Activated CD4-positive, alpha-beta T cell treated with anti-CD3 and anti-CD28 coated beads, Interleukin-2, Interleukin-6, amounts not matched to agents 100 ng/mL and 50 ng/mL, durations not matched to agents 16 hours and 8 hours (primary cell): ENCODE data around the gene TUBA4A.

Experiments
- DNase-seq: peaks from one replicate; pipeline ENCODE4 v3.0.0-alpha.2; 2020

The TUBA4A gene

DNA sequence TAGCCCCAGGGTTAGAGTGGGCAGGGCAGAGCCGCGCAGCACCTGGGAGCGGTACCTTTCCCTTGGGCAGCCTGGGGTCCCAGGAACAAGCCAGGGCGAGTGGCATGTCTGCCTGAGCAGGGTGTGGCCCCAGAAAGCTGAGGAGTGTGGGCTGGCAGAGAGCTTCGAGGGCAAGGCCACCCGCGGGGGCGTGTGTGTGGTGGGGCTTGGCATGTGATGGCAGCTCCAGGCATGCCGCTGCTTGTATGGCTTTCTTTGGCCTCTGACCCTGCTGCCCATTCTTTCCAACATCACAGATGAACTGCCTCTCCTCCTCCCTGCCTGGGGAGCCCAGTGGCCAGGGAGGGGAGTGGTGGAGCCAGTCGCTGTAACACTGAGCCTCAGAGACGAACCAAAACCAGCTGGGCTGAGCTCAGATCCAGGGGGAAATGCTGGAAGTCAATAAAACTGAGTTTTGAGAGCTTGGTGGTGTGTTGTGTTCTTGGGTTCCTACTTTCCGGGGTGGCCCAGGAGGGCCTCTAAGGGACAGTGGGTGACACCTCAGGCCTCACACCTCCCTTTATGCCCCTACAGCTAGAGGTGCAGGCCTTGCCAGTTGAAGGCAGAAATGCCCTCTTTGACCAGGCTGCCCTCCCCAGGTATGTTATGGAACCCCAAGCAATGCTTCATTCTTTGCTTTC is 32.9 kb upstream of the TUBA4A start:
- no peak for DNase-seq

DNA sequence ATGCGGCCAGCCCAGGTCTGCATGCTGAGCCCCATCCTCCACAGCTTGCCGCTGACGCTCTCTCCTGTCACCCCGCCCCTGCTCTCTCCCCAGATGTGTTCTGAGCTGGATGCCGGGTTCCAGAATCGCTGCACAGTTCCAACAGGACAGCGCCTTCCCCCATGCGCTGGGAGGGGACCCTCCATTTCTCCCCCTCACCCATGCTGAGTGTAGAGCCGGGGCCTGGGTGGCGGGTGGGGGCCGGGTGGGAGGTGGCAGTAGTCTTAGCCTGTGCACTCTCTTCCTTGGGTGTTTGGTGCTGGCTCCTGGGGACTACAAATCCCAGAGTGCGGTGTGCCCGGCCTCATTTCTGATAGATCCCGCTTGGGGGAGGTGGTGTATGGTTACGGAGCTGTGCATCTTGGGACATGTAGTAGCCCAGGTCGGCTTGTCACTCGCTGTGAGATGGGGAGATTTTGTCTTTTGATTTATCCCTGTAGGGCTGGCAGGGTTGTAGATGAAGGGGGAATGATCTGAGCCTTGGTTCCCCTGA is 32.2 kb upstream of the TUBA4A start:
- DNase-seq, result no peak

DNA sequence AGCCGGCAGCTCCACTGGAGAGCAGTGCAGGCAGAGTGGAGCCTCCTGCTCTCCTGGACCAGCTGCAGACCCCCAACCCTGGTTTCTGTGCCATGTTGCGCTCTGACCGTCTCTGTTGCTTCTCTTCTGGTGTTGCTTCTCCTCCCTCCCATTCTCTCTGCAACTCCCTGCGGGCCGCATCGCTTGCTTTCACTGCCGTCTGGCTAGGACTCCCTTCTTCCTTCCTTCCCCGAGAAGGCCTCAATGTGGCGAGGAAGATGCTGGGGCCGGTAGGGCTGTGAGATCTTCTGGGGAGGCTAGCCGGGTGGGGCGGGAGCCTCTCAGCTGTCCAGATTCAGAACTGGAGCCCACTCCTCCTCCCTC is 31.6 kb upstream of the TUBA4A start:
- no peak for DNase-seq

DNA sequence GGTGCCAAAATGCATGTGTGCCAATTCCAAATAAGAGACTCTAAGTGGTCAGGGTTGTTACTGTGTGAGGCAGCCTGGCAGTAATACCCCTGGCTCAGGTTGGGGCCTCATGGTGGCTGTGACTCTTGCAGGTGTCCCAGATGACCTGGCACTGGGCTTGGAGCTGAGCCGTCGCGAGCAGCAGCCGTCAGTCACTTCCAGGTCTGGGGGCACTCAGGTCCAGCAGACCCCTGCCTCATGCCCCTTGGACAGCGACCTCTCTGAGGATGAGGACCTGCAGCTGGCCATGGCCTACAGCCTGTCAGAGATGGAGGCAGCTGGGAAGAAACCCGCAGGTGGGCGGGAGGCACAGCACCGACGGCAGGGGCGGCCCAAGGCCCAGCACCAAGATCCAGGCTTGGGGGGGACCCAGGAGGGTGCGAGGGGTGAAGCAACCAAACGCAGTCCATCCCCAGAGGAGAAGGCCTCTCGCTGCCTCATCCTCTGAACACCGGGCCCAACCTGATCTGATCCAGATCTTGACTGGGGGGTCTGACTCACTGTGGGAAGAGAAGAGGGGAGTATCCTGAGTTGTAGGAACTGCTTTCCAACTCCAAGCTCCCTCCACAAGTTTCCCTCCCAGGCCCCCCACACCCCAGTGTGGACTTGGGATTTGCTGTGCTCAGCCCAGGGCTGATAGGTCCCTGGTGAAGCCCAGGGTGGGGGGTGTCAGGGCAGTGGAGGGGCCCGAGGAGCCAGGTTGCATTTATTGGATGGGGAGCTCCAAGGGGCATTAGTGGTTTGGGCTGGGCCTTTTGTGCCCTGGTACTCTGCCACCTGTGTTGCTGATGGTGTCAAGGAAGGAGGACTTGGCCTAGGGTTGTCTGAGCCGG is 31.0 kb upstream of the TUBA4A start:
- no peak for DNase-seq

DNA sequence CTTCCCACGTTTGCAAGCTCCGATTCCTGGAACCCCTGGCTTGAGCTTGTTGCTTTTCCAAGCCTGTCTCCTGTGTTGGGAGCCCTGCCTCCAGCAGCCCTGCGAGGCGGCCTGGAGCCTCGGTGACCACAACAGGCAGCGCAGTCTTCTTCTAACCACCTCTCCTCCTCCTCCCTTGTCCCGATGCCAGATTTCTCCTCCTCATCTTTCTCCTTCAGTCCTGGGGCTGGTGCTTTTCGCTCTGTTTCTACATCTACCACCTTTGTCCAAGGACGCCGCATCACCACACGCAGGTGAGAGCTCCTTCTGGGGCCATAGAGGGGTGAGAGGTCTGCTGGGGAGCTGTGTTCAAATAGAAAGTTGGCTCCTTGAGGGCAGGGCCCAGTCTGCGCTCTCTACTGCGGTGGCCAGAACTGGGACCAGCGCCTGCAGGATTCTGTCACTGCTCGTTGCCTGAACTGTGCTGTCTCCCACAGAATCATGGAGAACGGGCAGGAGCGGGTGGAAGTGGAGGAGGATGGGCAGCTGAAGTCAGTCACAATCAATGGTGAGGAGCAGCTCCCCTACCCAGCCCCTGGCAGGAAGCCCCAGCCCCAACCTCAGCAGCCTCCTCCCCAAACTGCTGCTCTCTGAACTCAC is 29.3 kb upstream of the TUBA4A start:
- DNase-seq, result no peak

DNA sequence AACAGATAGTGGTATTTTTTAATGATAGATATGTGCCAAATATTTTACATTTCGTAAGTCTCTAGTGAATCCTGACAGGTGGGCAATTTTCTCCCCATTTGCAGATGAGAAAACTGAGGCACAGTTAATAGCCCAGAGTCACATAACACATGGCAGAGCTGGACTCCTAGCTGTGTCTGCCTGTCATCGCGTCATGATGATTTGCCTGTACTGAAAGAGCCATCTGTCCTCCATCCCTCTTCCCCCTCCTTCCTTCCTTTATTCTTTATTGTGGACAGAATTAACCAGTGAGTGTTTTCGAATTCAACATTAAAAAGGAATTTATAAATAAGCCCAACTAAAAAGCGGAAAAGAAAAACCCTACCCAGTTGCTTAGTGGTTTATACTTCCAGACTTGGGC is 28.7 kb upstream of the TUBA4A start:
- DNase-seq, result no peak

DNA sequence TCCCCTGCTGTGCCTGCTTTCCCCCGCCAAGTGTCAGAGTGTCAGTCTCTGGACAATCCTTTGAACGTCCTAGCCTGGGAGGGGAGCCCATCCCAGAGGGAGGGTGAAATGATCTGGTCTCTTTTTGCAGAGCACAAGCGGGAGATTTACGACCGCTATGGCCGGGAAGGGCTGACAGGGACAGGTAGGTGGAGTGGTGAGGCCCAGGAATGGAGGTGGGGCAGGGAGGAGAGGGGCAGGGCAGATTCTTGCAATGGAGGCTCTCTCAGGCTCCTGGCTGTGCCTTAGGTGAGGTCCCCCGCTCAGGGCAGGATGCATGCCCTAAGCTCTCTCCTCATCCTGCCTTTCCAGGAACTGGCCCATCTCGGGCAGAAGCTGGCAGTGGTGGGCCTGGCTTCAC is 27.9 kb upstream of the TUBA4A start:
- DNase-seq, result no peak

DNA sequence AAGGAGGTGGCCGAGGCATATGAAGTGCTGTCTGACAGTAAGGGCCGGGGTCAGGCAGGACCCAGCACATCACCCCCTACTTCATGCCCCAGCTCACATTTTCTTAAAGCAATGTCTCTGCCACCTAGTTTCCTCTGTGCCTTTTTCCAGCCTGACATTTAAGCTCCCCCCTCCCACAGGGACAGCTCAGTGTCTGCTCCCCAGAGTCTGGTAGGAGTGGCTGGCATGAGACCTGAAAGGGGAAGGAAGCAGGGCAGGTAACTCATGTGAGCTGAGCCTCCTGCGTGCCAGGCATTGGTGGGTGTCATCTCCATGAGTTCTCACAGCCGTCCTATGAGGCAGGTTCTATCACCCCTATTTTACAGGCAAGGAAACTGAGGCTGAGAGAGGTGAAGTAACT is 26.9 kb upstream of the TUBA4A start:
- DNase-seq, result no peak

DNA sequence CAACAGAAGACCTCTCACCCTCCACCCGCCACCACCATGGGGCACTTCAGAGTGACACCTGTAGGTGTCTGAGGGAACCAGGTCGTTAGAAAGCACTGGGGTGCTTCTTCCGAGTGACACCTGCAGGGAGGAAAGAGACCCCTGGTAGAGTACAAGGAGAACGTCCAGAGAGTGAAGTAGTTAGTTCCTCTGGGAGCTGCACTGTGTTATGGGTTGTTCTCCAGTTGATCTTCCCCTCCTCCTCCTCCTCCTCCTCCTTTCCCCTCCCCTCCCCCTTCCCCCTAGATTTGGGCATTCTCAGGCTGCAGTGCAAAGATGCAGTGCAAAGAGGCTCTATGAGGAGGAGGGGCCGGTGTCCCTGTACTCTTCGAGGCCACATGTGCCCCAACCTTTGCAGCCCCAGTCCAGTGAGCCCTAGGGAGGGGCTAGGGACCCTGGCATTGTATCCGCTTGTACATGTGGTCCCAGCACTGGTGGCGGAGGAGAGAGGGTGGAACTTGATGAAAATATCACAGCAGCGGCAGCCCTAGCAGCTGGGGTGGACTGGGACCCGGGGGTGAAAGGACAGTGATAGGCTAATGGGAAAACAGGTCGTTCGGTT is 26.3 kb upstream of the TUBA4A start:
- DNase-seq, result no peak

DNA sequence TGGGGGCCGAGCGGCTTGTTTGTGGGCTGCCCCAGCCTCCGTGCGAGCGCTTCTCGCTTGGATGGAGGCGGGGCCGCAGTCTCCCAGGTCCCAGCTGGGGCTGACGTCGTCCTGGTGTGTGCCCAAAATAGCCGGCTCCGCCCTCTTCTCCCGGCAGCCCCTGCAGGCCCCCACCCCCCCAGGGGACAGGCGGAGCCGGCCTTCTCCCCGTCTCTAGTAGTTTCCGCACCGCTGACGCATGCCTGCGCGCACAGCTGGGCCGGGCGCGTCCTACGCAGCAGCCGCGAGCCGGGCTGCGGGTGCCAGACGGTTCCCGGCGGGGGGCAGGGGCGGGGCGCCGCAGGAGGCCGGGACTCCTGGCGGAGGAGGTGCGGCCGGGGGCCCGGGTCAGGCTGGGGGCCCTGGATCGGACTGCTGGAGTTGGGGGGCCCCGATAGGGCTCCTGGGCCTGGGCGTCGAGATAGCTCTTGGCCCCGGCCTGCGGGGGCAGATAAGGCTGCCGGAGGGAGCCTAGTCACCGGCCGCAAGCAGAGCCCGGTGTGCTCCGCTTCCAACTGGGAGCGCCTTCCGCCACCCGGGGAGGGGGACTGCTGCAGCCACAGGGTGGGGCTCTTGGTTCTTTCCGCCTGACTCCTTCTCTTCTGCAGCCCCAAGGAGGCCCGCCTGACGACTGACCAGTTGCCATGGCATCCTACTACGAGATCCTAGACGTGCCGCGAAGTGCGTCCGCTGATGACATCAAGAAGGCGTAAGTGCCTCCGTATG is 25.6 kb upstream of the TUBA4A start, which contains the start of gene DNAJB2:
Gene DNAJB2, plus strand, starts transcription at position 216 of the 765 bp plus-strand sequence. Its CDS starts 468 bp downstream, at position 684.
- DNase-seq, result peak; percentile 99

DNA sequence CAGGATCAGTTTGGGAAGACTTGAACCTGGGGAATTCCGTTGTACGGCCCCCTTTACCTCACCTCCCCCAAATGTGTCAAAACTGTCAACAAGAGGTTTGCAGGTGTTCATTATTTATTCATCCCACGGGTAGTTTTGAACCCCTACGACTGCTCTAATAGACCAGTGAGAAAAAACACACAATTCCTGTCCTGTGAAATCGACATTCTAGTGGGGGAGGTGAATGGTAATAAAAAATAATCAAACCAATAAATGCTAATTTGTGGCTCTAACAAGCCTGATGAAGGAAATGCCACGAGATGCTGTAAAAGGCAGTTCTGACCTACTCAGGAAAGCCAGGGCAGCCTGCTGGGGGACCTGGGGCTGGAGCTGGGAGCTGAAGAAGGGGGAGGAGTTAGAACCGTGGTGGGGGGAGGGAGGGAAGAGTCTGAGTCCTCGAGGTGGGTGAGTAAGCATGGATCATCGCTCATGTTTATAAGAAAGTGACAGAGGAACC is 25.0 kb upstream of the TUBA4A start:
- no peak for DNase-seq

DNA sequence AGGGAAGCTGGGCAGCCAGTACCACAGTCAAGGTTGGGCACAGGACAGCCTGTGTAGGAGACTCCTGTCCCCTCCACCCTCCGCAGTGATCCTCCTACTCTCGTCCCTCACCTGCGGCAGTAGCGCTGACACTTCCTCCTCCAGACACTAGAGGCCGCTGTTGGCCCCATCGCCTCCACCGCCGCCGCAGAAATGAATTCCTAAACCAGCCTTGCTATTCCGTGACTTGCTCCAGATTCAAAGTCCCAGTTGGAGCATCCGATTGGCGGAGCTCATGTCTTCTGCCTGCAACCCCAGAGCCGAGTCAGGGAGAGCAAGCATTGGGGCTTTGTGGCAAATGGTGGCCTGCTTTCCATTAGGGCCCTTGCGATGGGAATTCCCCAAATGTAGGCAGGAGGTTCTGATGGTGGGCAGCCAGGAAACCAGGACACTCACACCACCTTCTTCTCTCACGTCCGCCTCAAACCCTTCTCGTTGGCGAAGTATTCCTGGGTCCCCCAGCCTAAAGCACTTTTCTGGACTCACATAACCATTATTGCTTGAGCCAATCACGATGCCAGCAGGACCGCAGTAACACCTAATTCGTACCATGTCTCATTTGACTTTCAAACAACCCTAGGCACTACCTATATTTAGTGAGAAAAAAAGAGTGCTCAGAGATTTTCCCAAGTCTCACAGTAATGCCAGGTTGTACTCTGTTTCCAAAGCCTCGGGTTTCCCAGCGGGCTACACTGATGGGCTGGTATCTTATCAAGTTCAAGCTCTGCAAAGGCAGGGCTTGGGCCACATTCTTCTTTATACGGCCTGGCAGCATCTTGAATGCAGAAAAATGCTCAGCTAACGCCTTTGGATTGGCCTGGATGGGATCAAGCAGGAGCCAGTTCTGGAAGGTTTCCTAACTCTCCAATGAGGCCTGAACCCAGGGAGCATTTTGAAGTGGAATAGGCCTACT is 24.3 kb upstream of the TUBA4A start:
- DNase-seq, result peak; percentile 83

DNA sequence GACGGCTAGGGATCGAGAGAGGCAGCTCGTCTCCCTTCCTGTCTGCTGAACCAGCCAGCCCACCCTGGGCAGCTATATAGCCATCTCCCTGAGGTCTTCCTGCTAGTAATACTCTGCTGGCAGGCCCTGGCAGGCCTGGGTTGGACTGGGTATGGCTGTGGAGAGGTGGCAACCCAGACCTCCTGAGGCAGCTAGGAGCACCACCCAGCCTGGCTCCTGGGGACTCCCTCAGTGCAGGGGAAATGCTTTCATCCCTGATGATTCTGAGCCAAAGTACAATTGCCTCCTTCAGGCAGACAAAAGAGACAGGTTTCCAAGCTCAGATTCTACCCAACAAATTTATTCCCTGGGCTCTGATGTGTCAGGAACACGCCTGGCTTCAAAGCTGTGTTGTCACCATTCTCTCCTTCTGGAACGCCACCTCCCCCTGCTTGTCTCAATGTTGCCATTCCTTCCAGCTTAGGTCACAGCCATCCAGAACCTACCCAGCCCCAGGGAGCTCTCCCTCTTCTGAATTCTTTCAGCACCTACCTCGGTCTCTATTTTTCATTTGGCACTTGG is 20.7 kb upstream of the TUBA4A start:
- no peak for DNase-seq

DNA sequence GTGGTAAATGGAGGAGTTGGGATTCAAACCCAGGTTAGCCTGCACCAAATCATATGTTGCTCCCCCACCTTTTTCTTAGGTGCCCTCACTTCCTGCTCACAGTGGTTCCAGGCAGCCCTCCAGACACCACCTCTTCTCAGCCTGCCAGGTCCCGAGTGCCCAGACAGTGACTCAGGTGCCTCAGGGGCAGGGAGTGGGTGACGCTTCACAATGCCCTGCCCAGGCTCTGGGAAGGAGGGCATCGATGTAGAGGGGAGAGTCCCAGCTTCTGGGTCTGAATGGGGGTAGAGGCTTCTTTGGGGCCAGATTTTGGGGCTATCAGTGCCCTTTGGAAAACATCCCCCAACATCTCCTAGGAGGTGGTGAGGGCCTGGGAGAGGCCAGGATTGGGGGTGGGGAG is 20.2 kb upstream of the TUBA4A start:
- DNase-seq, result no peak

DNA sequence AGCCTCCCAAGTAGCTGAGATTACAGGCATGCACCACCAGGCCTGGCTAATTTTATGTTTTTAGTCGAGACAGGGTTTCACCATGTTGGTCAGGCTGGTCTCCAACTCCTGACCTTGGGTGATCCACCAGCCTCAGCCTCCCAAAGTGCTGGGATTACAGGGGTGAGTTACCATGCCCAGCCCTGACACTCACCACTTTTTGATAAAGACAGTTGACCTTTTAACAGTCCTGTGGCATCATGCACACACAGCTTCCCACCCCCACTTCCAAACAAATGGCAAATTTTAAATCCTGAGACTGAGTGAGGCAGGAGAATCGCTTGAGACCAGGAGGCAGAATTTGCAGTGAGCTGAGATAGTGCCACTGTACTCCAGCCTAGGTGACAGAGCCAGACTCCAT is 19.3 kb upstream of the TUBA4A start:
- no peak for DNase-seq

DNA sequence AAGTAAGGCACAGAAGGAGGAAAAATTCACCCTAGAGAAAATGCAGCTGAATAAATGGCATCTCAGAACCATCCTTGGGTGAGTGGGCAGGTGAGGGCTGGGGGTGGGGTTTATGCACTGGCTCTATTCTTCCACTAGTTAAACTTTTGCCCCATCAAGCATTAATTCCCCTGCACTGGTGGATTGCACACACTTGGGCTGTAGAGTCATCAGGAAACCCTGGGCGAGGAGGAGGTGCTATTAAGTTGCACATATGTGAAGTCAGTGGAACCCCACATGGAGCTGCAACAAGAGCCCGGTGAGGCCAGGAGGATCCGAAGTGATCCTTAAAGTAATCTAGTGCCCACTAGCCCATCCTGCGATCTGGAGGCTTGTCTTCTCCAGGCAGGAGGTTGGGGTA is 18.6 kb upstream of the TUBA4A start:
- no peak for DNase-seq

DNA sequence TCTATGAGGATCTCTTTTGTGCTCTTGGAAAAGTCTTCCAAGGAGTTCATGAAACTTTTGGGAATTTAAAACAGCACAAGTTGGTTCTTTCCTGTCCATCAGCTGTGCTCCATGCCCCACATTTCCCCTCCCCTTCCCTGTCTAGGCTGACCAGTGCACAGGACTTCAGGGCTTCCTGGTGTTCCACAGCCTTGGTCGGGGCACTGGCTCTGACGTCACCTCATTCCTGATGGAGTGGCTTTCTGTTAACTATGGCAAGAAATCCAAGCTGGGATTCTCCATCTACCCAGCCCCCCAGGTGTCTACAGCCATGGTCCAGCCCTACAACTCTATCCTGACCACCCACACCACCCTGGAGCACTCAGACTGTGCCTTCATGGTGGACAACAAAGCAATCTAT is 17.3 kb upstream of the TUBA4A start:
- no peak for DNase-seq

DNA sequence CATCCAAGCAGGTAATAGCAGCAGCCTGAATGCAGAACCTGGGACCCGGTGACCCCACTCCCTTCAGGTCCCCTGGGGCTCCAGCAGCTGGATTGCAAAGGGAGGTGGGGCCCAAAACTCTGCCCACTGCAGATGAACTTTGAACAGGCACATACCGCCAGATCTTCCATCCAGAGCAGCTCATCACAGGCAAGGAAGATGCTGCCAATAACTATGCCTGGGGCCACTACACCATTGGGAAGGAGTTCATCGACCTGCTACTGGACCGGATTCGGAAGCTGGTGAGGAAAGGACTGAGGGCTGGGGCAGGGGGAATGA is 16.3 kb upstream of the TUBA4A start:
- DNase-seq, result no peak

DNA sequence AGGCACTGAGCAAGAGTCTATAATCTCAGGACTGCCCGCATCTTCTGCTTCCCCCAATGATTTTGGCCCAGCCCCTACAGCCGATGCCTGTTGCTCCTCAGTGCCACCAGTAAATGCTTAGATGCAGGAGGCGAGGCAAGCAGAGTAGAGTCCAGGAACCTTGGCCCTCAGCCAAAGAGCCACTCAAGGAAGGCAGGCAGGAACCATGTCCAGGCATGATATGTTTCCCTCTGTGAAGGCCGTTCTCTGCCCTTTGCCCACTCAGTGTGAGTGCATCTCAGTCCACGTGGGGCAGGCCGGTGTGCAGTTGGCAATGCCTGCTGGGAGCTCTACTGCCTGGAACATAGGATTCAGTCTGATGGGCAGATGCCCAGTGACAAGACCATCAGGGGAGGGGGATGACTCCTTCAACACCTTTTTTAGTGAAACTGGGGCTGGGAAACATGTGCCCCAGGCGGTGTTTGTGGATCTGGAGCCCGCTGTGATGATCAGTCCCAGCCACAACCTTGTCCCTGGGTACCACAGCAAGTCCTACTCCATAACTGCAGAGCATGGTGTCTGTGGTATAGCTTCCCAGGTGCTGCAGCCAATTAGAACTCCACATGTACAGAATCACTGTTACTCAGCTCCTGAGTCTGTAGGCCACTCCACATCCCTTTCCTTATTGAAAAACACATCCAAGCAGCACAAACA is 15.8 kb upstream of the TUBA4A start:
- DNase-seq, result no peak

DNA sequence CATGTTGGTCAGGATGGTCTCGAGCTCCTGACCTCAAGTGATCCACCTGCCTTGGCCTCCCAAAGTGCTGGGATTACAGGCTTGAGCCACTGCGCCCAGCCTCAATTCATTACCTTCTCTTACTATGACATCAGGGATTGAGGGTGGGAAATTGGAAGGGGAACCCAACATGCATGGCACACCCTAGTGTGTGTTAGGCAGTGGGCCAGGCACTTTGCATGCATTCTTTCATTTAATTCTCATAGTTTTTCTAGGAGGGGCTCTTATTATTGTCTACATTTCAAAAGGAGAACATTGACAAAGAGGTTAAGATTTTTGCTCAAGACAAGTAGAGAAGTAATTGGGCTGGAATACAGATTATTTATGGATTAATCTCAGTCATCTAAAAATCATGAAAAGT is 14.6 kb upstream of the TUBA4A start:
- no peak for DNase-seq
